Lung (tissue), 12 donors: Measurements from ENCODE around the gene PEX5L. TPM values are rescaled to one million over a fixed set of nuclear protein-coding genes. Genes with fewer than 3 reads are reported as not detected.

Experiments used
- ATAC-seq: fragments of 200-7000 bp; cut with Tn5 transposase; one replicate; pipeline ENCODE4 v1.9.1; 2020; ENCODE audit warnings: moderate number of reproducible peaks; ENCODE audit not compliant: insufficient read depth, low FRiP score
- DNase-seq, 3 donors: peaks; one replicate each; pipeline ENCODE4 v3.0.0-alpha.2; 2013 to 2017
- H3K27ac ChIP-seq, 2 donors: one replicate each; pipeline ENCODE4 v1.5.1; 2013; ENCODE audit warnings: mild to moderate bottlenecking in 2 of 2, moderate library complexity in 2 of 2, control low read depth in 1 of 2, inconsistent platforms in 1 of 2, low read depth in 1 of 2, low read length in 1 of 2
- H3K27me3 ChIP-seq, 3 donors: one replicate each; pipeline ENCODE4 v1.5.1; 2013; ENCODE audit warnings: low read length in 2 of 3; ENCODE audit not compliant: control insufficient read depth in 3 of 3, insufficient read depth in 3 of 3
- H3K36me3 ChIP-seq, 4 donors: one replicate each; pipeline ENCODE4 v1.5.1; 2013; ENCODE audit warnings: low read length in 4 of 4, mild to moderate bottlenecking in 1 of 4, moderate library complexity in 1 of 4; ENCODE audit not compliant: control insufficient read depth in 4 of 4, insufficient read depth in 4 of 4
- H3K4me1 ChIP-seq, 5 donors: one replicate each; pipeline ENCODE4 v1.5.1; 2013; ENCODE audit warnings: low read length in 5 of 5, mild to moderate bottlenecking in 2 of 5, moderate library complexity in 1 of 5; ENCODE audit not compliant: control insufficient read depth in 5 of 5, insufficient read depth in 5 of 5
- H3K4me3 ChIP-seq: one replicate; pipeline ENCODE4 v1.5.1; 2013; ENCODE audit warnings: mild to moderate bottlenecking, control low read depth, moderate library complexity
- H3K9ac ChIP-seq, 2 donors: one replicate each; pipeline ENCODE4 v1.5.1; 2013; ENCODE audit warnings: low read length in 2 of 2, control low read depth in 1 of 2; ENCODE audit not compliant: insufficient read depth in 1 of 2
- H3K9me3 ChIP-seq, 4 donors: one replicate each; pipeline ENCODE4 v1.5.1; 2013; ENCODE audit warnings: low read length in 3 of 4, mild to moderate bottlenecking in 1 of 4, moderate library complexity in 1 of 4; ENCODE audit not compliant: control insufficient read depth in 4 of 4, insufficient read depth in 3 of 4
- CTCF ChIP-seq: IDR thresholded peaks from 2 replicates; pipeline ENCODE4 v1.5.1; 2012; ENCODE audit warnings: mild to moderate bottlenecking; ENCODE audit errors: control extremely low read depth, extremely low read depth
- WGBS, 2 donors: extraction: QIAGEN DNeasy Blood & Tissue Kit; methylation state at CpG; one replicate each; pipeline ENCODE4 v1.1.7; 2013; 5-methylcytosine and 5-hydroxymethylcytosine counted together
- polyA plus RNA-seq, 2 donors: library from polyadenylated mRNA; stranded (reverse); fragments of 200-250 nt; gene quantifications; one replicate each; pipeline ENCODE4 v1.2.1, GENCODE V29; 2013
- total RNA-seq, 2 donors: library from RNA; depleted of rRNA in 1 of 2; stranded (reverse); fragments of >200 nt in 1 of 2; gene quantifications; one replicate each; pipeline ENCODE4 v1.2.1, GENCODE V29; 2014 to 2021
- donor health status: control.
- donor health status: control.
- donor health status: Bipolar disorder and iron deficiency.
- donor health status: healthy.
- donor health status: DM: yes; HTN: yes; CAD: no.

The PEX5L gene
- total and polyA plus RNA-seq, 4 donors, result 0.02 to 0.80 (median 0.09) TPM

GRCh38 chr3:179991883-179992282 lies 44.9 kb downstream of the PEX5L start:
- no peak for TF ChIP-seq CTCF
- Histone ChIP-seq H3K4me1 (no peaks in the 10 kb centered on the region), H3K27me3 (no peaks in the 10 kb centered on the region), H3K36me3 (no peaks in the 10 kb centered on the region), H3K9me3 (no peaks in the 10 kb centered on the region), H3K9ac (no peak overlapping the region), H3K27ac (no peak overlapping the region), H3K4me3 (no peak overlapping the region)
- DNase-seq (no peak), ATAC-seq (no peak)
- WGBS, 2 donors, result 90 to 92% methylated on average over 1 of the region's 1 CpG

DNA sequence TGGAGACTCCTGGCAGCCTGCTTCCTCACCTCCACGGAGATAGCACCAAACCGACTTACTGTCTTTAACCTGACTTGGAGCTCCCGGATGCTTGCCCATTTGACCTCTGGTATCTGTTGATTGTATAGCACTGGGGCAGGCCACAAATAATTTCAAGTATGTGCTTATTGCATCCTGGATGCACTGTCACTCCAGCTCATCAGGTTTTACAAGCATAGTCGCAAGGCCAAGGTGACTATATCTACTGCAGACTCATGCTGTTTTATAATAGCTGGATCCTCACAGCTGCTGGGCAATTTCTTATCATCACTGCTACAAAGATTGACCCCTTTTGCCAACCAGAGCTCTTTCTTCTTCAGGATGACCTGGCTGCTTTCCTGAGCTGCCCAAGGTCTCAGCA lies 45.6 kb downstream of the PEX5L start:
- no peak for TF ChIP-seq CTCF
- no peaks in the 10 kb centered on the region for H3K36me3 ChIP-seq
- no peaks in the 10 kb centered on the region for H3K27me3 ChIP-seq
- H3K4me1 ChIP-seq, result no peaks in the 10 kb centered on the region
- H3K4me3 ChIP-seq, result no peak overlapping the region
- DNase-seq, result no peak
- 70 to 75% methylated on average over 4 of the region's 4 CpGs for WGBS, 2 donors
- no peak for ATAC-seq
- no peaks in the 10 kb centered on the region for H3K9me3 ChIP-seq
- H3K27ac ChIP-seq, result no peak overlapping the region
- no peak overlapping the region for H3K9ac ChIP-seq

DNA sequence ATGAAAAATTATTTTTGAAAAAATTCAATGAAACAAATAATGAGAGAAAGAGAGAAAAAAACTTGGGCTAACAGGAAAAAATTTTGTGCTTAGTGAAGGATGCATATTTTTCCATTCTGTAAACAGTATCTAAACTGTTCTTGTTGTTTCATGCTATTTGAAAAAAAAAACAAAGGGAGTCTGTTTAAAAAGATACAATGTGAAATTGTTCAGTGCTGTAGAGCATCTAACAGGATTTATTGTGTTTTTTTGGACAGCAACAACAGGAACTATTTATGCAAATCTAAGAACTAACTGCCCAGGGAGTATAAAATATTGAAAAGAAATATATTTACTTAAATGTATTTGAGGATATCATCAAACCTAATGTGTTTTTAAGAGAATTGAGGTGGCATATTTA lies 55.1 kb downstream of the PEX5L start:
- Histone ChIP-seq H3K4me1 (no peaks in the 10 kb centered on the region), H3K27me3 (no peaks in the 10 kb centered on the region), H3K36me3 (no peaks in the 10 kb centered on the region), H3K27ac (no peak overlapping the region), H3K4me3 (no peak overlapping the region), H3K9ac (no peak overlapping the region), H3K9me3 (no peaks in the 10 kb centered on the region)
- DNase-seq (no peak), ATAC-seq (no peak)
- TF ChIP-seq CTCF, result no peak

DNA sequence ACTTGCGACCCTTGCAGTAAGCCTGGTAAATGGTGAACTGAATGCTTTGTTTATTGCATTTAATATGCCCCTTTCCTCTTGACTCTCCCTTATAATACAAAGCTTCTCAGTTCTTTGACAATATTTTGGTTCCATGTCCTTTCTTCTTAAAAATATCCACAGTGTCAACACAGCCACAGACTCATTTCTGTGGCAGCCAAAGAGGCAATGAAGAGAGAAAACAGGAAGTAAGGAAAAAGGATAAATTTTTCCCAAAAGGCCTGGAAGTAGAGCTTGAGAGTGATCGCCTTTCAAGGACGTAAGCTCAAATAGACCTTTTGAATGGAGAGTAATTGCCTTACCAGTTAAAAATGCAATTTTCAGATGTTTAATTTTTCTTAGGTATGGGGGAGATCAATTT lies 59.4 kb downstream of the PEX5L start:
- ATAC-seq (no peak), DNase-seq (no peak)
- WGBS, 2 donors, result 71 to 82% methylated on average over 3 of the region's 3 CpGs
- Histone ChIP-seq H3K9me3 (peaks cover 0 to 5% (median 0%) of the 10 kb centered on the region in 4 donors), H3K27ac (no peak overlapping the region), H3K9ac (no peak overlapping the region), H3K27me3 (no peaks in the 10 kb centered on the region), H3K36me3 (no peaks in the 10 kb centered on the region), H3K4me1 (no peaks in the 10 kb centered on the region), H3K4me3 (no peak overlapping the region)
- no peak for TF ChIP-seq CTCF
